Neural progenitor cell (in vitro differentiated cells): ENCODE data around the gene PLCD4. TPM values are rescaled to one million over a fixed set of nuclear protein-coding genes. Genes with fewer than 3 reads are reported as not detected.

Experiments
- DNase-seq: peaks from one replicate; pipeline ENCODE4 v3.0.0-alpha.2; 2016; ENCODE audit warnings: low spot score
- H2AFZ ChIP-seq: fragments of 200-600 bp; sonication (generic); replicated peaks from 2 replicates; pipeline ENCODE4 v1.6.1; 2016; ENCODE audit warnings: antibody characterized with exemption
- H3F3A ChIP-seq: fragments of 200-600 bp; sonication (generic); 2 replicates; pipeline ENCODE4 v1.6.1; 2016; ENCODE audit warnings: antibody characterized with exemption, low read depth
- H3K27ac ChIP-seq: fragments of 200-600 bp; sonication (generic); 2 replicates; pipeline ENCODE4 v1.5.1; 2016; ENCODE audit warnings: mild to moderate bottlenecking
- H3K27me3 ChIP-seq: fragments of 200-600 bp; sonication (generic); 2 replicates; pipeline ENCODE4 v1.6.1; 2016; ENCODE audit warnings: mild to moderate bottlenecking, moderate library complexity
- H3K36me3 ChIP-seq: fragments of 200-600 bp; sonication (generic); 2 replicates; pipeline ENCODE4 v1.5.1; 2016
- H3K4me1 ChIP-seq: fragments of 200-600 bp; sonication (generic); 2 replicates; pipeline ENCODE4 v1.6.1; 2016; ENCODE audit warnings: mixed run types
- H3K4me2 ChIP-seq: fragments of 200-600 bp; sonication (generic); 2 replicates; pipeline ENCODE4 v1.6.1; 2016
- H3K4me3 ChIP-seq: fragments of 200-600 bp; sonication (generic); 2 replicates; pipeline ENCODE4 v1.5.1; 2016
- H3K79me2 ChIP-seq: fragments of 200-600 bp; sonication (generic); 2 replicates; pipeline ENCODE4 v1.6.1; 2016; ENCODE audit warnings: low read depth
- H3K9ac ChIP-seq: fragments of 200-600 bp; sonication (generic); 2 replicates; pipeline ENCODE4 v1.6.1; 2016
- H3K9me3 ChIP-seq: fragments of 200-600 bp; sonication (generic); 2 replicates; pipeline ENCODE4 v1.5.1; 2016; ENCODE audit warnings: low read depth
- H4K20me1 ChIP-seq: fragments of 200-600 bp; sonication (generic); 2 replicates; pipeline ENCODE4 v1.6.1; 2016; ENCODE audit warnings: low read depth
- H3K27ac Mint-ChIP-seq: 3 replicates; pipeline ENCODE4 v1.8.0; 2021; ENCODE audit warnings: mixed read lengths
- H3K27me3 Mint-ChIP-seq: 2 replicates; pipeline ENCODE4 v1.8.0; 2022; ENCODE audit warnings: low read depth, mild to moderate bottlenecking, inconsistent platforms, moderate library complexity, mixed read lengths; ENCODE audit not compliant: insufficient read depth
- H3K36me3 Mint-ChIP-seq: 3 replicates; pipeline ENCODE4 v1.8.0; 2021; ENCODE audit warnings: mixed read lengths
- H3K4me1 Mint-ChIP-seq: 3 replicates; pipeline ENCODE4 v1.8.0; 2021; ENCODE audit warnings: mixed read lengths
- H3K4me3 Mint-ChIP-seq: 3 replicates; pipeline ENCODE4 v1.8.0; 2021; ENCODE audit warnings: mild to moderate bottlenecking, moderate library complexity, mixed read lengths
- H3K9me3 Mint-ChIP-seq: 3 replicates; pipeline ENCODE4 v1.8.0; 2020; ENCODE audit warnings: mixed read lengths
- EZH2 ChIP-seq: fragments of 200-600 bp; sonication (generic); IDR thresholded peaks from 2 replicates; pipeline ENCODE4 v1.6.1; 2017; ENCODE audit warnings: antibody characterized with exemption, mild to moderate bottlenecking, moderate library complexity
- EZH2phosphoT487 ChIP-seq: fragments of 200-600 bp; sonication (generic); IDR thresholded peaks from 2 replicates; pipeline ENCODE4 v1.6.1; 2017; ENCODE audit warnings: antibody characterized with exemption
- total RNA-seq: library from RNA; depleted of rRNA; stranded (reverse); fragments of >200 nt; gene quantifications from 2 replicates; pipeline ENCODE4 v1.2.3, GENCODE V29; 2015; ENCODE audit warnings: low replicate concordance
- TF ChIP-seq, protein P1 (sequence below): fragments of 200-600 bp; sonication (generic); IDR thresholded peaks from 2 replicates; pipeline ENCODE4 v1.5.1; 2017; ENCODE audit warnings: antibody characterized with exemption, mild to moderate bottlenecking

PLCD4 gene
- total RNA-seq, 1 donor from 2014 or later, result 1.1 TPM

DNA sequence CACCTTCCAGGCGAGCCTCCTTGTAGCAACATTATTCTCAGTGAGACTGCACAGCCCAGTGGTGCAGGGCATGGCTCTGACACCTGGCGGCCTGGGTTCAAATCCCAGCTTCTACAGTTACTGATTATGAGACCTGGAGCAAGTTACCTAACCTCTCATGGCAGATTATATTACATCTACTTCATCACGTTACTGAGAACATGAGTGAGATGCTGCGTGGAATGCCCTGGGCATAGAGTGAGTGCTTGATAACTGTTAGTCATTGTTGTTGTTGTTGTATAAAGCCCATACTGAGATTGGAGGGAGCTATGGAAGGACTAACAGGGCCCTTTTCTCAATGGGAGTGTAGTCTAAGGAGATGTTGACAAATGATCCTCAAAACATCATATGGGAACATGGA is 18.7 kb downstream of the PLCD4 start:
- peaks cover 2% of the 10 kb centered on the region for H3K27me3 Mint-ChIP-seq
- H3K9ac ChIP-seq, result no peak overlapping the region
- no peaks in the 10 kb centered on the region for H3K4me1 ChIP-seq
- no peaks in the 10 kb centered on the region for H3K36me3 ChIP-seq
- H3K79me2 ChIP-seq, result no peaks in the 10 kb centered on the region
- no peaks in the 10 kb centered on the region for H3K36me3 Mint-ChIP-seq
- H3K27ac ChIP-seq, result no peak overlapping the region
- no peak for TF ChIP-seq EZH2
- no peak for TF ChIP-seq EZH2phosphoT487
- TF ChIP-seq, protein P1, sequence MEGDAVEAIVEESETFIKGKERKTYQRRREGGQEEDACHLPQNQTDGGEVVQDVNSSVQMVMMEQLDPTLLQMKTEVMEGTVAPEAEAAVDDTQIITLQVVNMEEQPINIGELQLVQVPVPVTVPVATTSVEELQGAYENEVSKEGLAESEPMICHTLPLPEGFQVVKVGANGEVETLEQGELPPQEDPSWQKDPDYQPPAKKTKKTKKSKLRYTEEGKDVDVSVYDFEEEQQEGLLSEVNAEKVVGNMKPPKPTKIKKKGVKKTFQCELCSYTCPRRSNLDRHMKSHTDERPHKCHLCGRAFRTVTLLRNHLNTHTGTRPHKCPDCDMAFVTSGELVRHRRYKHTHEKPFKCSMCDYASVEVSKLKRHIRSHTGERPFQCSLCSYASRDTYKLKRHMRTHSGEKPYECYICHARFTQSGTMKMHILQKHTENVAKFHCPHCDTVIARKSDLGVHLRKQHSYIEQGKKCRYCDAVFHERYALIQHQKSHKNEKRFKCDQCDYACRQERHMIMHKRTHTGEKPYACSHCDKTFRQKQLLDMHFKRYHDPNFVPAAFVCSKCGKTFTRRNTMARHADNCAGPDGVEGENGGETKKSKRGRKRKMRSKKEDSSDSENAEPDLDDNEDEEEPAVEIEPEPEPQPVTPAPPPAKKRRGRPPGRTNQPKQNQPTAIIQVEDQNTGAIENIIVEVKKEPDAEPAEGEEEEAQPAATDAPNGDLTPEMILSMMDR, result no peak
- H3K4me2 ChIP-seq, result no peak overlapping the region
- no peaks in the 10 kb centered on the region for H3F3A ChIP-seq
- H3K9me3 Mint-ChIP-seq, result no peaks in the 10 kb centered on the region
- no peaks in the 10 kb centered on the region for H4K20me1 ChIP-seq
- H2AFZ ChIP-seq, result no peak overlapping the region
- H3K4me3 ChIP-seq, result no peak overlapping the region
- no peaks in the 10 kb centered on the region for H3K27me3 ChIP-seq
- H3K27ac Mint-ChIP-seq, result no peak overlapping the region
- no peaks in the 10 kb centered on the region for H3K9me3 ChIP-seq
- H3K4me3 Mint-ChIP-seq, result no peak overlapping the region
- H3K4me1 Mint-ChIP-seq, result no peaks in the 10 kb centered on the region
- DNase-seq, result no peak

DNA sequence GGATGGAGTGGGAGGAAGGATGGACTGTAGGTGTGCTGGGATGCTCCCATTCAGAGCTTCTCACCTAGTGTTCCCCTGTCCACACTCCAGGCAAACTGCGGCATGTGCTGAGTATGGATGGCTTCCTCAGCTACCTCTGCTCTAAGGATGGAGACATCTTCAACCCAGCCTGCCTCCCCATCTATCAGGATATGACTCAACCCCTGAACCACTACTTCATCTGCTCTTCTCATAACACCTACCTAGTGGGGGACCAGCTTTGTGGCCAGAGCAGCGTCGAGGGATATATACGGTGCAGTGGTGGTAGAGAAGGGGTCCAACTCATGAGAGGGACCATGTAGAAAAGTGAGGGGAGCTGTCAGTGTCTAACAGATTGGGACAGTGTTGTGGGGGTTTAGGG is 20.2 kb downstream of the PLCD4 start:
- Mint-ChIP-seq H3K4me1 (no peaks in the 10 kb centered on the region), H3K4me3 (no peak overlapping the region), H3K27ac (no peak overlapping the region), H3K27me3 (peaks cover 2% of the 10 kb centered on the region), H3K36me3 (no peaks in the 10 kb centered on the region), H3K9me3 (no peaks in the 10 kb centered on the region)
- H3K4me2 ChIP-seq, result no peak overlapping the region
- H4K20me1 ChIP-seq, result no peaks in the 10 kb centered on the region
- no peaks in the 10 kb centered on the region for H3K79me2 ChIP-seq
- H3K4me1 ChIP-seq, result no peaks in the 10 kb centered on the region
- H3K27me3 ChIP-seq, result no peaks in the 10 kb centered on the region
- no peaks in the 10 kb centered on the region for H3F3A ChIP-seq
- no peak overlapping the region for H3K9ac ChIP-seq
- H3K4me3 ChIP-seq, result no peak overlapping the region
- no peak overlapping the region for H3K27ac ChIP-seq
- no peak for TF ChIP-seq EZH2phosphoT487
- no peak for TF ChIP-seq EZH2
- TF ChIP-seq, protein P1, result no peak
- DNase-seq, result no peak
- no peak overlapping the region for H2AFZ ChIP-seq
- no peaks in the 10 kb centered on the region for H3K9me3 ChIP-seq
- no peaks in the 10 kb centered on the region for H3K36me3 ChIP-seq

- Mint-ChIP-seq H3K27ac (no peak overlapping the region), H3K27me3 (no peaks in the 10 kb centered on the region), H3K4me3 (no peak overlapping the region), H3K36me3 (peaks cover 6% of the 10 kb centered on the region), H3K4me1 (no peaks in the 10 kb centered on the region), H3K9me3 (no peaks in the 10 kb centered on the region)
- Histone ChIP-seq H3K4me2 (no peak overlapping the region), H3K27me3 (no peaks in the 10 kb centered on the region), H3K9ac (no peak overlapping the region), H3K79me2 (no peaks in the 10 kb centered on the region), H2AFZ (no peak overlapping the region), H4K20me1 (no peaks in the 10 kb centered on the region), H3K9me3 (no peaks in the 10 kb centered on the region), H3F3A (no peaks in the 10 kb centered on the region), H3K4me3 (no peak overlapping the region), H3K27ac (no peak overlapping the region), H3K36me3 (no peaks in the 10 kb centered on the region), H3K4me1 (no peaks in the 10 kb centered on the region)
- TF ChIP-seq EZH2 (no peak), EZH2phosphoT487 (no peak)
- TF ChIP-seq, protein P1, result no peak
- DNase-seq, result no peak
Observed at GRCh38 chr2:218631837-218632236, 24.1 kb downstream of the PLCD4 start.

- no peak overlapping the region for H3K4me2 ChIP-seq
- no peaks in the 10 kb centered on the region for H4K20me1 ChIP-seq
- no peaks in the 10 kb centered on the region for H3K27me3 ChIP-seq
- Mint-ChIP-seq H3K4me1 (no peaks in the 10 kb centered on the region), H3K36me3 (peaks cover 15% of the 10 kb centered on the region), H3K27ac (no peak overlapping the region), H3K4me3 (no peak overlapping the region), H3K9me3 (no peaks in the 10 kb centered on the region), H3K27me3 (no peaks in the 10 kb centered on the region)
- no peak for TF ChIP-seq EZH2phosphoT487
- no peak for TF ChIP-seq EZH2
- TF ChIP-seq, protein P1, result no peak
- no peak overlapping the region for H3K27ac ChIP-seq
- H3F3A ChIP-seq, result no peaks in the 10 kb centered on the region
- H3K4me3 ChIP-seq, result no peak overlapping the region
- no peak for DNase-seq
- no peaks in the 10 kb centered on the region for H3K36me3 ChIP-seq
- no peaks in the 10 kb centered on the region for H3K9me3 ChIP-seq
- H3K79me2 ChIP-seq, result no peaks in the 10 kb centered on the region
- H2AFZ ChIP-seq, result no peak overlapping the region
- H3K4me1 ChIP-seq, result no peaks in the 10 kb centered on the region
- no peak overlapping the region for H3K9ac ChIP-seq
Observed at GRCh38 chr2:218635719-218636118, 28.0 kb downstream of the PLCD4 start.
